Stomach (tissue), 4 donors: ENCODE measurements around the gene DDX27.

Source experiments
- EP300 ChIP-seq: sonication (generic); formaldehyde crosslinking; IDR thresholded peaks from one replicate; pipeline ENCODE4 v1.6.1; 2017; ENCODE audit warnings: antibody characterized with exemption
- POLR2A ChIP-seq, 4 donors: fragments of 450-650 bp; IDR thresholded peaks; one replicate each; pipeline ENCODE4 v1.6.1; 2016; ENCODE audit warnings: antibody characterized with exemption in 4 of 4, control low read depth in 2 of 4, mild to moderate bottlenecking in 1 of 4, moderate library complexity in 1 of 4
- TF ChIP-seq, protein P1 (sequence below), 7 experiments: fragments of 450-650 bp in 4 of 7; fragments of 200-600 bp in 3 of 7; sonication (generic) in 3 of 7; IDR thresholded peaks; one replicate each; pipeline ENCODE4 v1.5.1; 2016 to 2019; ENCODE audit warnings: antibody characterized with exemption in 7 of 7, control low read depth in 2 of 7, mild to moderate bottlenecking in 1 of 7

DNA sequence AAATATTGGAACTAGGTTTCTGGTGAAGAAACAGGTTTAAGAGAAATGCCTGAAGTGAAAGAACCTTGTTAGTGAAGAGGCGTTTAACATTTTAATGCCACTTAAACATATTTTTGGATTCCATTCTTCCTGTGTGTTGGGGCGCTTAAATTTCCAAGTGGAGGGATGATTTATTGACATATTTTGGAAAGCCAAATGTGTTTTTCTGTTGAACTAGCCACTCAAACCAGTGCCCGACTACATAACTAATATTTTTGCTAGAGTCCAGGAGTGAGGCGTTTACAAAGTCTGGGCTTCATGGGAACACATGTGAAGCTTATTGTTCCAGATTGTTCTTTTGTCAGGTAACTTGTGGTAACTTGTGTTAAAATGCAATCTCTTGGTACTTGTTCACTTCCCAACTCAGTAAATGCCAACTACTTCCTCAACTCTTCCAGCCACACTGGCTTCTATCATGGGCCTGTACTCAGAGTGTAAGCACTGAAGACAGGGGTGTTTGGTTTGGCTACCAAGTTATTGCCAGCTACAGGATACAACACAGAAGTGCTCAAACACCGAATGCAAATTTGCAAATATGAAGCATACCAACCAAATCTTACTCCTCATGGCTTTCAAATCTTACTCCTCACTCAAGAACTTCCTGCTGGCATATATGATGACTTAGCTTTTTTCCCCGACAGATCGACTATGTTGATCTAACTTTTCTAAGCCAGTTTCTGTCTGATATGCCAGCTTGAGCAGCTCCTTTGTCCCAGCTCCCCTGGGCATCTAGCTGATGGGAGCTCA, 60.7 kb downstream of the DDX27 start:
- TF ChIP-seq, protein P1, sequence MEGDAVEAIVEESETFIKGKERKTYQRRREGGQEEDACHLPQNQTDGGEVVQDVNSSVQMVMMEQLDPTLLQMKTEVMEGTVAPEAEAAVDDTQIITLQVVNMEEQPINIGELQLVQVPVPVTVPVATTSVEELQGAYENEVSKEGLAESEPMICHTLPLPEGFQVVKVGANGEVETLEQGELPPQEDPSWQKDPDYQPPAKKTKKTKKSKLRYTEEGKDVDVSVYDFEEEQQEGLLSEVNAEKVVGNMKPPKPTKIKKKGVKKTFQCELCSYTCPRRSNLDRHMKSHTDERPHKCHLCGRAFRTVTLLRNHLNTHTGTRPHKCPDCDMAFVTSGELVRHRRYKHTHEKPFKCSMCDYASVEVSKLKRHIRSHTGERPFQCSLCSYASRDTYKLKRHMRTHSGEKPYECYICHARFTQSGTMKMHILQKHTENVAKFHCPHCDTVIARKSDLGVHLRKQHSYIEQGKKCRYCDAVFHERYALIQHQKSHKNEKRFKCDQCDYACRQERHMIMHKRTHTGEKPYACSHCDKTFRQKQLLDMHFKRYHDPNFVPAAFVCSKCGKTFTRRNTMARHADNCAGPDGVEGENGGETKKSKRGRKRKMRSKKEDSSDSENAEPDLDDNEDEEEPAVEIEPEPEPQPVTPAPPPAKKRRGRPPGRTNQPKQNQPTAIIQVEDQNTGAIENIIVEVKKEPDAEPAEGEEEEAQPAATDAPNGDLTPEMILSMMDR (IDR thresholded peaks at IDR 0.05), result no peak
- TF ChIP-seq POLR2A (IDR thresholded peaks at IDR 0.05), result no peak
- TF ChIP-seq EP300, result no peak
